Measurements from ENCODE around the gene MT1E.
"Not testable (repeated sequence)": the region's sequence is repeated elsewhere in the genome, so short reads cannot be mapped to it uniquely, and the experiment has no call there.

MT1E gene

GRCh38 chr16:56607675-56608042, 17.9 kb upstream of the MT1E start:
- DNase-seq, result no peak

DNA sequence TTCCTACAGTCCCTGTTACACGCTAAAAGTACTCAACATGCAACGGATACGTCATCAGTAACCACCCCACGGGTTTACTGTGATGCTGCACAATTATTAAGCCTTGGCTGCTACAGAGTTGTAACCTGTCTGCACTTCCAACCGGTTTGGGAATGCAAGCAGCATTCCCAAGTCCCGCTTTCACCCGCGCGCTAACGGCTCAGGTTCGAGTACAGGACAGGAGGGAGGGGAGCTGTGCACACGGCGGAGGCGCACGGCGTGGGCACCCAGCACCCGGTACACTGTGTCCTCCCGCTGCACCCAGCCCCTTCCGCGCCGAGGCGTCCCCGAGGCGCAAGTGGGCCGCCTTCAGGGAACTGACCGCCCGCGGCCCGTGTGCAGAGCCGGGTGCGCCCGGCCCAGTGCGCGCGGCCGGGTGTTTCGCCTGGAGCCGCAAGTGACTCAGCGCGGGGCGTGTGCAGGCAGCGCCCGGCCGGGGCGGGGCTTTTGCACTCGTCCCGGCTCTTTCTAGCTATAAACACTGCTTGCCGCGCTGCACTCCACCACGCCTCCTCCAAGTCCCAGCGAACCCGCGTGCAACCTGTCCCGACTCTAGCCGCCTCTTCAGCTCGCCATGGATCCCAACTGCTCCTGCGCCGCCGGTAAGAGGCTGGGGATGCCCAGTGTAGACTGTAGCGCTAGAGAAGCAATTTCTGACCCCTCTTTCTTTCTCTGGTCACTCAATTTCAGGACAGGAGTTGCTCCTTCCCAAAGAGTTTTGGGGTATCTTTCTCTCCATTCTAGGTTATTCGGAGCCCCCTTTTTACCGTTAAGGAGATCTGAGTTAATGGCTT, 17.3 kb upstream of the MT1E start, which contains the start of gene MT2A:
MT2A (plus strand) TSS at position 542 of the 833 bp plus-strand sequence; CDS start at position 614, 72 bp downstream.
- peak; percentile 96 for DNase-seq

GRCh38 chr16:56608876-56609462, 16.6 kb upstream of the MT1E start:
- no peak for DNase-seq

DNA sequence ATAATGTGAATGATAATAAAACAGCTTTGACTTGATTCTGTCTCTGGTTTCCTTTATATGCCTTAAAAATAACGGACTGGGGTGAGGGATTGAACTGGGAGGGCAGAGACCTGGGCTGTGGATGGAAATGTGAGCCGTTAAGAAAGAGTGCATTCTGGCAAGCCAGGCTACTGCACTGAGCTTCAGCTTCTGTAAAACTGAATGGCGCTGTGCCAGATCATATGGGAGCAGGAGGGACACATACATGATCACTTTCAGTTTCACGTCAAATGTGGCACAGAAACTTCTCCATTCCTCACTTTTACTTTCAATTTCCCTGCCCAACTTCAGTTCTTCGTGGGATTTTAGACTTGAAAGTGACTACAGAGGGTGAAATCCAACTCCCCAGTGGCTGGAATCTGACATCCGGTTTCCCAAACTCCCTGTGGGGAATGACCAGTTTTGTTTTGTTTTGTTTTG, 16.1 kb upstream of the MT1E start:
- DNase-seq, result peak; percentile 87

DNA sequence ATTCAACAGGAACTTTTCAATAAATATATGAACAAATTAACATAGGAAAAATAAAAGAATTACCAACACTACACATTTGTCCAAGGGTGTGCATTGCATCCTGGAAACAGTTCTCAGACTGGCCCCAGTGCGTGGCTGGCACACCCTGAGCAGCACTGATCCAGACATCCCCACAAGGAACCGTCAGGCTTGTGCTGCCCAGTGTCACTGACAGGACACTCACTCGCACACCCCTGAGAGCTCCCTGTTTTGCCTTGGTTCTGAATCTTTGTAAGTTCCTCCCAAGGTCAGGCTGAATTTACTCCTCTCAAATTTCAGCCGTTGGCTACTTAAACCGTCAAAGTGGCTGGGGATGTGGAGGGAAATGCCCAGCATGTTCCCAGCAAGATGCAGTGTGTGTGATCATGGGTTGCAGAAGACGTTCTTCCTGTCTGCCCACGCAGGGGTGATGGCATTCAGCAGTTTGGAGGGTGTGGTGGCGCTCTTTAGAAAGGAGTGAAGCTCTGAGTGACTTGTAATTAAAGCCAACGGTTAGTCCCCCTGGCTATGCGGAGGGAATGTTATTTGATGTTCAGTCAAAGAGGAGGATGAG, 15.5 kb upstream of the MT1E start:
- DNase-seq, result peak; percentile 83

- peak; percentile 65 for DNase-seq
These were observed 14.9 kb upstream of the MT1E start for GRCh38 chr16:56610609-56611111.

- DNase-seq, result no peak
These were observed 14.2 kb upstream of the MT1E start for GRCh38 chr16:56611281-56611833.

DNA sequence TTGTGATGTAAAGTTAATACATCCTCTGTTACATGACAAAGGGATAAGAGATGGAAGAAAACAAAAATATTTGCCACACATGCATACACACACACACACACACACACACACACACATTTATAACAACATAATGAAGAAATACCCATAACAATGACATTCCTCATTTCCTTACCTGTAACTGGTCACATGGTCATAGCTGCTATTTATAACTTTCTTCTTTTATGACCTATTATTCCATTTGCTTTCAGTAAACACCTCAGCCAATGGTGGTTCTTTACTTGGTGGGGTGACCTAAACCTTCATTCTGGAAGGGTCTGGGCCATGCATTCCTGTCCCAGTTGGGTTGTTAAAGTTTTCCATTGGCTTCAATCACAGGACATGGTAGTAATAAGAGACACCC, 11.9 kb upstream of the MT1E start:
- DNase-seq, result no peak

- peak; percentile 87 for DNase-seq
These were observed 11.0 kb upstream of the MT1E start for GRCh38 chr16:56614549-56614991.

GRCh38 chr16:56615353-56615752, 10.2 kb upstream of the MT1E start:
- no peak for DNase-seq

DNA sequence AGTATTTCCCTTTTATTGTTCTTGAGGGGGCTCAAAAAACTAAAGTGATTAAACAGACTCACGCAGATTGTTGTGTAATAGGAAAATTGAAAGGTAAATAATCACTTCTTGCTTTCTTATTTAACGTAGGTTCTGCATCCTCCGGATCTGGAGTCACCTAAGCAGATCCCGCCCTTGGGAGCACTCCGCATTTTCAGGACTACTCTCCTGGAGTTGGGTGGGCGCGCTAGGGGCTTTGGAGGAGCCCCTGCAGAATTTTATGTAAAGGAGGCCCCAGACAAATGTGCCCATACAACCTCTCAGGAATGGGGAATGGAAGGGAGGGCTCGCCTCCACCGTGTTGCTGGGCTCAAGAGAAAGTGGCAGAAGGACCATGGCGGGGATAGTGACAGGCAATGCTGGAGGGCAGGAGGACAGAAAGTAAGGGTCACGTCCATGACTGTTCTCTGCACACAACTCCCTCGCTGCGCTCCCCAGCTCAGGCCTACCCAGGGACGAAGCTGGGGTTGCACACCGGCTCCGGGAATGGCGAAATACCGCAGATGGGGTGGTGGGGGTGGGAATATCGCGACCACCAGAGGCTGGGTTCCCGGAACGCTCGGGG, 8.9 kb upstream of the MT1E start:
- no peak for DNase-seq

GRCh38 chr16:56617212-56618085, 8.1 kb upstream of the MT1E start:
- peak; percentile 72 for DNase-seq

GRCh38 chr16:56618138-56618537, 7.4 kb upstream of the MT1E start:
- DNase-seq, result no peak

DNA sequence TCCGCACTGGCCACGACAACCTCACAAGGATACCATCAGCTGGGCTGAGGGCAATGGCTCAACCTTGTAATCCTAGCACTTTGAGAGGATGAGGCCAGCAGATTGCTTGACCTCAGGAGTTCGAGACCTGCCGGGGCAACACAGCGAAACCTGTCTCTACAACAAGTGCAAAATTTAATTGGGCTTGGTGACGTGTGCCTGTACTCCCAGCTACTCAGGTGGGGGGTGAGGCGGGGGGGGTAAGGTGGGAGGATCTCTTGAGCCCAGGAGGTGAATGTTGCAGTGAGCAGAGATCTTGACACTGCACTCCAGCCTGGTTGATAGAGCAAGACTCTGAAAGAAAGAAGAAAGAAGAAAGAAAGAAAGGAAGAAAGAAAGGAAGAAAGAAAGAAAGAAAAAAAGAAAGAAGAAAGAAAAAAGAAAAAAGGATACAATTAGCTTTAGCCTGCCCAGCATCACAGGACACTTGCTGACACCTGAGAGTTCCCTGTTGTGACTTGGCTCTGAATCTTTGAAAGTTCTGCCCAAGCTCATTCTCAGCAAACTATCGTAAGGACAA, 5.2 kb upstream of the MT1E start:
- no peak for DNase-seq

DNA sequence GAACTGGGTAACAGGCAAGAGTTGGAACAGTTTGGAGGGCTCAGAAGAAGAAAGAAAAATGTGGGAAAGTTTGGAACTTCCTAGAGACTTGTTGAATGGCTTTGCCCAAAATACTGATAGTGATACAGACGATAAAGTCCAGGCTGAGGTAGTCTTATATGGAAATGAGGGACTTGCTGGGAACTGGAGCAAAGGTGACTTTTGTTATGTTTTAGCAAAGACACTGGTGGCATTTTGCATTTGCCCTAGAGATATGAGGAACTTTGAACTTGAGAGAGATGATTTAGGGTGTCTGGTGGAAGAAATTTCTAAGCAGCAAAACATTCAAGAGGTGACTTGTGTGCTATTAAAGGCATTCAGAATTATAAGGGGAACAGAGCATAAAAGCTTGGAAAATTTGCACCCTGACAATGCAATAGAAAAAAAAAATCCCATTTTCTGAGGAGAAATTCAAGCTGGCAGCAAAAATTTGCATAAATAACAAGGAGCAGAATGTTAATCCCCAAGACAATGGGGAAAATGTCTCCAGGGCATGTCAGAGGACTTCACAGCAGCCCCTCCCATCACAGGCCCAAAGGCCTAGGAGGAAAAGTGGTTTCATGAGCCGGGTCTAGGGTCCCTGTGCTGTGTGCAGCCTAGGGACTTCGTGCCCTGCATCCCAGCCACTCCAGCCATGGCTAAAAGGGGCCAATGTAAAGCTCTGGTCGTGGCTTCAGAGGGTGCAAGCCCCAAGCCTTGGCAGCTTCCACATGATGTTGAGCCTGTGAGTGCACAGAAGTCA, 3.7 kb upstream of the MT1E start:
- DNase-seq, result not testable (repeated sequence)

DNA sequence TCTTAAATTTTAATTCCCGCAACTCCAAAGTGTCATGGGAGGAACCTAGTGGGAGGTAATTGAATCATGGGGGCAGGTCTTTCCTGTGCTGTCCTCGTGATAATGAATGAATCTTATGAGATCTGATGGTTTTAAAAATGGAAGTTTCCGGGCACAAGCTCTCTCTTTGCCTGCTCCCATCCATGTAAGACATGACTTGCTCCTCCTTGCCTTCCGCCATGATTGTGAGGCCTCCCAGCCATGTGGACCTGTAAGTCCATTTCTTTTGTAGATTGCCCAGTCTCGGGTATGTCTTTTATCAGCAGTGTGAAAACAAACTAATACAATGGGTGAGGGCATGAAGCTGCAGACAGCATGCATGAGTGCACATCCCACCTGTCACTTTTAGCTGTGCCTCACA, 2.4 kb upstream of the MT1E start:
- not testable (repeated sequence) for DNase-seq

DNA sequence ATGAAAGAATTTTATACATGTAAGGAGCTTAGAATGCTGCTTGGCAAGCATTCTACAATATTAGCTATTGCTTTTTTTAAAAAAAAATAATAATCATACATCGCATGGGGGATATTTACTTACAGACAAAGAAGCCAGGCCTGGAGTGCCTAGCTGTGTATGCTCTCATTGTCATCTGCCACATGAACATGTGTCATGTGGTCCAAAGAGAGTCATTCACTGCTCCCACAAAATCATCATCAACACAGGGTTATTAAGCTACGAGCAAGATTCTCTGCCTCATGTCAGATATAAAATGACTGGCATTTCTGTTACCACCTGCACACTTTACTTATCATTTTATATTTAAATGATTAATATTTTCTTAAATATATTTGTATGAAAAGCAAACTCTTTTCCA, 1.9 kb upstream of the MT1E start:
- no peak for DNase-seq

- DNase-seq, result no peak
These were observed 518 bp downstream of the MT1E start for GRCh38 chr16:56625943-56626654.

- DNase-seq, result no peak
These were observed 1.1 kb downstream of the MT1E start for GRCh38 chr16:56626685-56627084.

Data from activated CD4-positive, alpha-beta T cell treated with anti-CD3 and anti-CD28 coated beads, Interleukin-10, Interleukin-2, amounts not matched to agents 100 ng/mL and 50 ng/mL, durations not matched to agents 16 hours and 8 hours (primary cell).